Parathyroid adenoma (tissue), 2 donors: ENCODE measurements around the gene CDK18.

ENCODE experiments used
- H2AFZ ChIP-seq: fragments of 300-600 bp; sonication (generic); one replicate; pipeline ENCODE4 v1.7.0; 2017; ENCODE audit warnings: antibody characterized with exemption, mild to moderate bottlenecking
- H3K27ac ChIP-seq: fragments of 300-600 bp; sonication (generic); one replicate; pipeline ENCODE4 v1.7.0; 2017
- H3K27me3 ChIP-seq: fragments of 300-600 bp; sonication (generic); one replicate; pipeline ENCODE4 v1.7.0; 2017; ENCODE audit warnings: low read length; ENCODE audit not compliant: control insufficient read depth, insufficient read depth
- H3K36me3 ChIP-seq: fragments of 300-600 bp; sonication (generic); one replicate; pipeline ENCODE4 v1.7.0; 2017; ENCODE audit warnings: low read length; ENCODE audit not compliant: control insufficient read depth, insufficient read depth
- H3K4me1 ChIP-seq: fragments of 300-600 bp; sonication (generic); one replicate; pipeline ENCODE4 v1.7.0; 2017; ENCODE audit warnings: control low read depth
- H3K4me2 ChIP-seq: fragments of 300-600 bp; sonication (generic); one replicate; pipeline ENCODE4 v1.7.0; 2017; ENCODE audit warnings: low read length
- H3K4me3 ChIP-seq: fragments of 300-600 bp; sonication (generic); one replicate; pipeline ENCODE4 v1.7.0; 2017; ENCODE audit warnings: low read depth, low read length
- H3K79me2 ChIP-seq: fragments of 300-600 bp; sonication (generic); one replicate; pipeline ENCODE4 v1.7.0; 2017; ENCODE audit warnings: control low read depth
- H3K9ac ChIP-seq: fragments of 300-600 bp; sonication (generic); one replicate; pipeline ENCODE4 v1.7.0; 2017; ENCODE audit warnings: mild to moderate bottlenecking
- H3K9me3 ChIP-seq: fragments of 300-600 bp; sonication (generic); one replicate; pipeline ENCODE4 v1.7.0; 2017; ENCODE audit warnings: low read length; ENCODE audit not compliant: control insufficient read depth
- TF ChIP-seq, protein P1 (sequence below): fragments of 300-600 bp; sonication (generic); IDR thresholded peaks from one replicate; pipeline ENCODE4 v1.7.0; 2017; ENCODE audit warnings: antibody characterized with exemption, mild to moderate bottlenecking
- donor health status: primary hyperparathyroidism.

CDK18 gene

GRCh38 chr1:205470131-205470530, 34.3 kb upstream of the CDK18 start:
- Histone ChIP-seq H3K27me3 (no peaks in the 10 kb centered on the region), H3K27ac (no peak overlapping the region), H3K4me3 (no peak overlapping the region), H3K9ac (no peak overlapping the region), H3K79me2 (no peaks in the 10 kb centered on the region), H3K4me1 (no peaks in the 10 kb centered on the region), H3K36me3 (no peaks in the 10 kb centered on the region), H3K4me2 (no peak overlapping the region), H2AFZ (no peak overlapping the region), H3K9me3 (no peaks in the 10 kb centered on the region)
- TF ChIP-seq, protein P1, sequence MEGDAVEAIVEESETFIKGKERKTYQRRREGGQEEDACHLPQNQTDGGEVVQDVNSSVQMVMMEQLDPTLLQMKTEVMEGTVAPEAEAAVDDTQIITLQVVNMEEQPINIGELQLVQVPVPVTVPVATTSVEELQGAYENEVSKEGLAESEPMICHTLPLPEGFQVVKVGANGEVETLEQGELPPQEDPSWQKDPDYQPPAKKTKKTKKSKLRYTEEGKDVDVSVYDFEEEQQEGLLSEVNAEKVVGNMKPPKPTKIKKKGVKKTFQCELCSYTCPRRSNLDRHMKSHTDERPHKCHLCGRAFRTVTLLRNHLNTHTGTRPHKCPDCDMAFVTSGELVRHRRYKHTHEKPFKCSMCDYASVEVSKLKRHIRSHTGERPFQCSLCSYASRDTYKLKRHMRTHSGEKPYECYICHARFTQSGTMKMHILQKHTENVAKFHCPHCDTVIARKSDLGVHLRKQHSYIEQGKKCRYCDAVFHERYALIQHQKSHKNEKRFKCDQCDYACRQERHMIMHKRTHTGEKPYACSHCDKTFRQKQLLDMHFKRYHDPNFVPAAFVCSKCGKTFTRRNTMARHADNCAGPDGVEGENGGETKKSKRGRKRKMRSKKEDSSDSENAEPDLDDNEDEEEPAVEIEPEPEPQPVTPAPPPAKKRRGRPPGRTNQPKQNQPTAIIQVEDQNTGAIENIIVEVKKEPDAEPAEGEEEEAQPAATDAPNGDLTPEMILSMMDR: no peak

DNA sequence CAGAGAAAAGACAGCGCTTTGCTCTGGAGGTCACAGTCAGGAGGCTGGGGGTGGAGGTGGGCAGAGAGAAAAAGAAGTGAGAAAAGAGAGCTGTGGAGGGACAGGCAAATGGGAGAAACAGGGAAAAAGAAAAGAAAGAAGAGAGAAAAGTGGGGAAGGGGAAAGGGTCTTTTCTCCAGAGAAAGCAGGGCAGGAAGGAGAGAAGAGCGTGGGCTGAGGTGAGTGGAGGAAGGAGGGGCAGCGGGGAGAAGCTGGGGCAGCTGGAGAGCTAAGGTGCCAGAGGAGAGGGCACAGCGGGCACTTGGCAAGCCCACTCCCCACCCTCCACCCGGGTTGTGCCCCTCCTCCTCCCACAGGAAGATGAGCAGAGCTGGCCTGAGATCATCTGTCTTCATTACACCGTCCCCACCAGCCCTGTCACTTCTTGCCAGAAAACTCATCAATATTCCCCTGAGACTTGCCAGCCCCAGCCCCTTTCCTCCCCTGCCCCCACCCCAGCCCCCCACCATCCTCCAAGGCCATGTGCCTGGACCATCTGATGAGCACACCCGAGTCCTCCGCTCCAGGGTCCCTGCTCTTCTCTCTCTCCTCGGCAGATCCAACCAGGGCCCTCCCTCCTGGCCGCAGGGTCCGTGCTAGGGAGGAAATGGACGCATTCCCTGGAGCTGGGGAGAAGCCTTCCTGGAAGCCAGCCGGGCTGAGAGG, 31.6 kb upstream of the CDK18 start:
- Histone ChIP-seq H3K79me2 (no peaks in the 10 kb centered on the region), H3K9ac (no peak overlapping the region), H3K27ac (no peak overlapping the region), H3K4me2 (no peak overlapping the region), H3K4me1 (no peaks in the 10 kb centered on the region), H3K27me3 (no peaks in the 10 kb centered on the region), H3K9me3 (no peaks in the 10 kb centered on the region), H3K4me3 (no peak overlapping the region), H2AFZ (no peak overlapping the region), H3K36me3 (no peaks in the 10 kb centered on the region)
- TF ChIP-seq, protein P1: no peak

DNA sequence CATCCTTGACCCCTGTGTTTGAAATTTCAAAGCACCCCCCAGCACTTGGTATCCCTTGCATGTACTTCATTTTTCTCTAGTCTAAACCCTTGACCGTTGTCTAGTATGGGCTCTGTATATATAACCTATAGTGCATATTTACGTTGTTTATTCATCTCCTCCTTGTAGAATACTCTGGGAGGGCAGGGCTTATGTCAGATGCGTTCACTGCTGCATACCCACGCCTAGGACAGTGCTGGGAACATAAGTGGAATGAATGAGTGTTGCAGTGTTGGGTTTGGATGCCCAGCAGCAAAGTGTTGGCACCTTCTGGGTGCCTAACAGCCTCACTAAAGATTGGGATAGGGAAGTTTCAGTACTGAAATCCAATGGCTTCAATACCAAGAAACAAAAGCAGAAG, 31.0 kb upstream of the CDK18 start:
- no peaks in the 10 kb centered on the region for H3K79me2 ChIP-seq
- no peaks in the 10 kb centered on the region for H3K36me3 ChIP-seq
- H3K4me1 ChIP-seq: no peaks in the 10 kb centered on the region
- TF ChIP-seq, protein P1: no peak
- H3K9ac ChIP-seq: no peak overlapping the region
- no peak overlapping the region for H2AFZ ChIP-seq
- no peak overlapping the region for H3K4me3 ChIP-seq
- no peaks in the 10 kb centered on the region for H3K9me3 ChIP-seq
- no peak overlapping the region for H3K27ac ChIP-seq
- H3K4me2 ChIP-seq: no peak overlapping the region
- no peaks in the 10 kb centered on the region for H3K27me3 ChIP-seq

DNA sequence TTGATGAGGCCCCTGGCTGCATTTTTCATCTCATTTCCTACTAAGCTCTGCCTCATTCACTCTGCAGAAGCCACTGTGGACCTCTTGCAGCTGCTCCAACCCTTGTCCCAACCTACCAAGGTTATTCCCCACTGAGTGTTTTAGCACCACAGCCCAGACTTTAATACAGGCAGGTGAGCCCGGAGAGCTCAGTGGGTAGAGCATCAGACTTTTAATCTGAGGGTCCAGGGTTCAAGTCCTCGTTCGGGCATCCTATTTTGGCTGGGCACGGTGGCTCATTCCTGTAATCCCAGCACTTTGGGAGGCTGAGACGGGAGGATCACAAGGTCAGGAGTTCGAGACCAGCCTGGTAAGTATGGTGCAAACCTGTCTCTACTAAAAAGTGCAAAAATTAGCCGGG, 30.5 kb upstream of the CDK18 start:
- Histone ChIP-seq H3K79me2 (no peaks in the 10 kb centered on the region), H3K4me2 (no peak overlapping the region), H3K27me3 (no peaks in the 10 kb centered on the region), H3K36me3 (no peaks in the 10 kb centered on the region), H3K9me3 (no peaks in the 10 kb centered on the region), H3K27ac (no peak overlapping the region), H3K9ac (no peak overlapping the region), H3K4me3 (no peak overlapping the region), H2AFZ (no peak overlapping the region), H3K4me1 (no peaks in the 10 kb centered on the region)
- TF ChIP-seq, protein P1: no peak

DNA sequence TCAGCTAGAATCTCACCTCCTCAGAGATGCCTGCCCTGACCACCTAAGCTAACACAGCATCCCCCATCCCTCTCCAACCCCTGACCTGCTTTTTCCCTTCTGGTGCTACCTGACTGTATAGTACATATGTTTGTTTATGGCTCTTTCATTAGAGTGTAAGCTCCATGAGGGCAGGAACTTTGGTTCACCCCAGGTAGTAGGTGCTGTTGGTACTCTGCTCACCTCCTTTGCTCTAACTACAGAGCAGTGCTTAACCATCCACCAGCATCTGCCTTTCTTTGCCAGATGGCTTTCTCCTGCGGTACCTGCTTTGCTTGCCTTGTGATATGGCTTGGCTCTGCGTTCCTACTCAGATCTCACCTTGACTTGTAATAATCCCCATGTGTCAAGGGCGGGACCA, 29.9 kb upstream of the CDK18 start:
- no peaks in the 10 kb centered on the region for H3K27me3 ChIP-seq
- TF ChIP-seq, protein P1: no peak
- H3K9ac ChIP-seq: no peak overlapping the region
- H3K79me2 ChIP-seq: no peaks in the 10 kb centered on the region
- H3K4me3 ChIP-seq: no peak overlapping the region
- H3K4me2 ChIP-seq: no peak overlapping the region
- no peaks in the 10 kb centered on the region for H3K36me3 ChIP-seq
- H2AFZ ChIP-seq: no peak overlapping the region
- H3K9me3 ChIP-seq: no peaks in the 10 kb centered on the region
- H3K4me1 ChIP-seq: no peaks in the 10 kb centered on the region
- H3K27ac ChIP-seq: no peak overlapping the region
